ENCODE results near the gene KLHL28. TPM values are rescaled to one million over a fixed set of nuclear protein-coding genes. Genes with fewer than 3 reads are reported as not detected.
"Not testable (repeated sequence)": the region's sequence is repeated elsewhere in the genome, so short reads cannot be mapped to it uniquely, and the experiment has no call there.

KLHL28 gene
- total RNA-seq, 6 experiments from 2014 or later, result 3.4 to 7.8 (median 6.1) TPM

DNA sequence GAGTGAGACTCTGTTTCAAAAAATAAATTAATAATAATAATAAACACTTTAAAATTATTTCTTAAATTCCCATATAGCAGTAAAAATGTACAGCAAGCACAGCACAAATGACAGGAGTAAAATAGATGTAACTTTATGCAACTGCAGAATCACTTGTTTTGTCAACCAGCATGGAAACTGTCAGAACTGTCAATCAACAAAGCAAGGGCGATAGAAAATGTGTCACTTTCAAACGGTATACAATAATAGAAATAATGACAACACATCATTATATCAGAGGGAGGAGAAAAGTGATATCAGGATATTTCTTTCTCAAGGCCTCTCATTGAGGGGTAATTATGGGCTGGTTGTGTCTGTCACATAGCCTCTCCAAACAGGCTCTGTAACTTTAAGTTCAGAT is 68.2 kb downstream of the KLHL28 start:
- H3K27me3 ChIP-seq, result no peaks in the 10 kb centered on the region
- no peak for DNase-seq
- no peaks in the 10 kb centered on the region for H3K9me3 ChIP-seq
- H3K27ac ChIP-seq, result no peak overlapping the region
- no peak for ATAC-seq
- intact Hi-C loops (cut with DNase I), result no loop called here
- no peak for TF ChIP-seq POLR2A (IDR thresholded peaks at IDR 0.05)
- TF ChIP-seq, protein P1, sequence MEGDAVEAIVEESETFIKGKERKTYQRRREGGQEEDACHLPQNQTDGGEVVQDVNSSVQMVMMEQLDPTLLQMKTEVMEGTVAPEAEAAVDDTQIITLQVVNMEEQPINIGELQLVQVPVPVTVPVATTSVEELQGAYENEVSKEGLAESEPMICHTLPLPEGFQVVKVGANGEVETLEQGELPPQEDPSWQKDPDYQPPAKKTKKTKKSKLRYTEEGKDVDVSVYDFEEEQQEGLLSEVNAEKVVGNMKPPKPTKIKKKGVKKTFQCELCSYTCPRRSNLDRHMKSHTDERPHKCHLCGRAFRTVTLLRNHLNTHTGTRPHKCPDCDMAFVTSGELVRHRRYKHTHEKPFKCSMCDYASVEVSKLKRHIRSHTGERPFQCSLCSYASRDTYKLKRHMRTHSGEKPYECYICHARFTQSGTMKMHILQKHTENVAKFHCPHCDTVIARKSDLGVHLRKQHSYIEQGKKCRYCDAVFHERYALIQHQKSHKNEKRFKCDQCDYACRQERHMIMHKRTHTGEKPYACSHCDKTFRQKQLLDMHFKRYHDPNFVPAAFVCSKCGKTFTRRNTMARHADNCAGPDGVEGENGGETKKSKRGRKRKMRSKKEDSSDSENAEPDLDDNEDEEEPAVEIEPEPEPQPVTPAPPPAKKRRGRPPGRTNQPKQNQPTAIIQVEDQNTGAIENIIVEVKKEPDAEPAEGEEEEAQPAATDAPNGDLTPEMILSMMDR (IDR thresholded peaks at IDR 0.05), result no peak
- WGBS (ENCODE audit: insufficient coverage, low coverage, low lambda C conversion rate, missing lambda C conversion rate), result 82% methylated on average over 2 of the region's 2 CpGs
- no peaks in the 10 kb centered on the region for H3K36me3 ChIP-seq
- peaks cover 0 to 7% (median 0%) of the 10 kb centered on the region in 4 donors for H3K4me1 ChIP-seq
- H3K4me3 ChIP-seq, result no peak overlapping the region

DNA sequence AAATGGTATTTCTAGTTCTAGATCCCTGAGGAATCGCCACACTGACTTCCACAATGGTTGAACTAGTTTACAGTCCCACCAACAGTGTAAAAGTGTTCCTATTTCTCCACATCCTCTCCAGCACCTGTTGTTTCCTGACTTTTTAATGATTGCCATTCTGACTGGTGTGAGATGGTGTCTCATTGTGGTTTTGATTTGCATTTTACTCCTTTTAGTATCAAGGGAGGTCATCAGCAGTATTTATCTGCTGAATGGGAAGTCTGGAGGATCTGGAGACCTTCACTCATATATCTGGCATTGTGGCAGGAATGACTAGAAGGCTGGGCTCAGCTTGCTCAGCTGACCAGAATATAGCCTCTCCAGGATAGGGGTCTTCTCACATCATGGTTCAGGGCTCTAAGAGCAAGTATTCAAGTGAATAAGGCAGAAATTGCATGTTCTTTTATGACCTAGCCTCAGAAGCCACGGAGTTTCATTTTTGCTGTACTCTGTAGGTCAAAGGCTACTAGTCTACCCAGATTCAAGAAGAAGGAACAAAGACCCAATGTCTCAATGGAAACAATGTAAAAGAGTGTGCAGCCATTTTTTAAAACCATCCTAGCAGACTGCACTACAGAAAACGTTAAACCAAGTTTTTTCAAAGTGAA is 69.9 kb downstream of the KLHL28 start:
- WGBS (ENCODE audit: insufficient coverage, low coverage, low lambda C conversion rate, missing lambda C conversion rate), result 43% methylated on average over 2 of the region's 3 CpGs

DNA sequence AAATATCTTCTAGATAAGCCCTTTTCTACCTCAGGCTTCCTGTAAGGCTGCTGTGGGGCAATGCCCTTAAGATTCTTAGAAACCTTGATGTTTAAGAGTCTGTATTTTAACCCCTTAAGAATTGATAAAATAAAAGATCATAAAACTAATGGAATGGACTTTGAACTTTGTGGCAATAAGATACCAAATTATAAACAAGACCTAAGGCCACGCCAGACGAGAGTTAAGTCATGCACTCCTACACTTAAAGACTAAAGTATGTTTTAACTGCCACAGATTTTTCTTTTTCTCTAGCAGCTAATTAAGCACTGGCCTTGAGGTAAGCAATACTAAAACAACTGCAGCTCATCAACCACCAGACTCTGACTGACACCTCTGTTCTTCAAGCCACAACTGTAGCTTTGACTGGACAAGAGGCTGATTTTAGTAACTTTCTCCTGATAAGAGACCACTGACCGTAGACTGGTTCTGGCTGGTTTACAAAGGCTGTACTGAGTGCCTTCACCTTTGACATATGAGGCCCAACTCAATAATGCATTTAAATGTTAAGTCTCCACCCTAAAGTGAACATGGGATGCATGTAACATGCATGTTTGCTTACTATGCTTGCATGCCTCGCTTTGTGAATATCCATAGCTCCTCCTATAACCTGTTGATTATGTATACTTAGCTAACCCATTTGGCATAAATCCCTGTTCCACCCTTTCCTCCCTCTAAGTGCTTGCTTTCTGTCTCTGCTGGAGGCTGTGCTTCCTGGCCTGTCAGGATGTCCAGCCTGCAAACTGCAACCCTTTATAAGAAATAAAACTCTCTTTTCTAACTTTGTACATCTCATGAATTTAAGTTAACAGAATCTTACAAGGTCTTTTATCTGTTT is 71.9 kb downstream of the KLHL28 start:
- WGBS (ENCODE audit: insufficient coverage, low coverage, low lambda C conversion rate, missing lambda C conversion rate), result 70% methylated on average over 4 of the region's 4 CpGs
- Histone ChIP-seq H3K4me3 (no peak overlapping the region), H3K27me3 (no peaks in the 10 kb centered on the region), H3K27ac (no peak overlapping the region), H3K4me1 (no peaks in the 10 kb centered on the region), H3K36me3 (no peaks in the 10 kb centered on the region), H3K9me3 (no peaks in the 10 kb centered on the region)
- DNase-seq (no peak), ATAC-seq (no peak)
- no peak for TF ChIP-seq POLR2A (IDR thresholded peaks at IDR 0.05)
- TF ChIP-seq, protein P1 (IDR thresholded peaks at IDR 0.05), result no peak
- intact Hi-C loops (cut with DNase I), result no loop called here

More for the DNA sequence above, 69.9 kb downstream of the KLHL28 start:
- H3K4me3 ChIP-seq; H3K27ac ChIP-seq; H3K36me3 ChIP-seq; ATAC-seq; DNase-seq; H3K4me1 ChIP-seq; H3K9me3 ChIP-seq; intact Hi-C loops (cut with DNase I); H3K27me3 ChIP-seq: not testable (repeated sequence)

DNA sequence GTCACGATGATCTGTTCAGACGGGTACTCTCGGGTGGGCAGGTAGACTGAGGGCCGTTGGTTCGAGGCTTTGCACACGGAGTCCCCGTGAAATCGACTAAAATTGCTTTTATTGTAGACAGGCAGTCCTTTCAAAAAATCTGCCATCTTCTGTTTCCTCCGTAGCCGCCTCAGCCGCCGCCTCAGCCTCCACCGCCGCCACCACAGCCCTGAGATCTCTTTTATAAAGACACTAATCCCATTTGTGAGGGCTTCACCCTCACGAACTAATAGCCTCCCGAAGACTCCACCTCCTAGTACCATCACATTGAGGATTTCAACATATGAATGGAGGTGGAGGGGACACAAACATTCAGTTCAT is 74.2 kb downstream of the KLHL28 start:
- TF ChIP-seq, protein P1 (IDR thresholded peaks at IDR 0.05), result no peak
- no peak for TF ChIP-seq POLR2A (IDR thresholded peaks at IDR 0.05)
- intact Hi-C loops (cut with DNase I), result no loop called here
- Histone ChIP-seq H3K27me3 (no peaks in the 10 kb centered on the region), H3K4me1 (no peaks in the 10 kb centered on the region), H3K4me3 (no peak overlapping the region), H3K27ac (no peak overlapping the region), H3K9me3 (no peaks in the 10 kb centered on the region), H3K36me3 (no peaks in the 10 kb centered on the region)
- ATAC-seq (no peak), DNase-seq (no peak)
- WGBS (ENCODE audit: insufficient coverage, low coverage, low lambda C conversion rate, missing lambda C conversion rate), result 83% methylated on average over 5 of the region's 16 CpGs

Data from right lobe of liver (tissue), 6 donors.